Fibroblast of villous mesenchyme (primary cell): ENCODE measurements around the gene CEP126. TPM values are rescaled to one million over a fixed set of nuclear protein-coding genes. Genes with fewer than 3 reads are reported as not detected.

Experiments used
- DNase-seq: peaks from one replicate; pipeline ENCODE4 v3.0.0-alpha.2; 2010; ENCODE audit warnings: low read depth
- H3K4me3 ChIP-seq: 2 replicates; pipeline ENCODE4 v1.5.1; 2011; ENCODE audit warnings: low read depth, mild to moderate bottlenecking, low read length
- total RNA-seq: library from RNA; depleted of rRNA; stranded (reverse); fragments of >200 nt; gene quantifications from 2 replicates; pipeline ENCODE4 v1.2.3, GENCODE V29; 2012
- TF ChIP-seq, protein P1 (sequence below): IDR thresholded peaks from 2 replicates; pipeline ENCODE4 v1.5.1; 2012; ENCODE audit warnings: low read depth, mild to moderate bottlenecking, low read length; ENCODE audit not compliant: insufficient read depth

The CEP126 gene, protein sequence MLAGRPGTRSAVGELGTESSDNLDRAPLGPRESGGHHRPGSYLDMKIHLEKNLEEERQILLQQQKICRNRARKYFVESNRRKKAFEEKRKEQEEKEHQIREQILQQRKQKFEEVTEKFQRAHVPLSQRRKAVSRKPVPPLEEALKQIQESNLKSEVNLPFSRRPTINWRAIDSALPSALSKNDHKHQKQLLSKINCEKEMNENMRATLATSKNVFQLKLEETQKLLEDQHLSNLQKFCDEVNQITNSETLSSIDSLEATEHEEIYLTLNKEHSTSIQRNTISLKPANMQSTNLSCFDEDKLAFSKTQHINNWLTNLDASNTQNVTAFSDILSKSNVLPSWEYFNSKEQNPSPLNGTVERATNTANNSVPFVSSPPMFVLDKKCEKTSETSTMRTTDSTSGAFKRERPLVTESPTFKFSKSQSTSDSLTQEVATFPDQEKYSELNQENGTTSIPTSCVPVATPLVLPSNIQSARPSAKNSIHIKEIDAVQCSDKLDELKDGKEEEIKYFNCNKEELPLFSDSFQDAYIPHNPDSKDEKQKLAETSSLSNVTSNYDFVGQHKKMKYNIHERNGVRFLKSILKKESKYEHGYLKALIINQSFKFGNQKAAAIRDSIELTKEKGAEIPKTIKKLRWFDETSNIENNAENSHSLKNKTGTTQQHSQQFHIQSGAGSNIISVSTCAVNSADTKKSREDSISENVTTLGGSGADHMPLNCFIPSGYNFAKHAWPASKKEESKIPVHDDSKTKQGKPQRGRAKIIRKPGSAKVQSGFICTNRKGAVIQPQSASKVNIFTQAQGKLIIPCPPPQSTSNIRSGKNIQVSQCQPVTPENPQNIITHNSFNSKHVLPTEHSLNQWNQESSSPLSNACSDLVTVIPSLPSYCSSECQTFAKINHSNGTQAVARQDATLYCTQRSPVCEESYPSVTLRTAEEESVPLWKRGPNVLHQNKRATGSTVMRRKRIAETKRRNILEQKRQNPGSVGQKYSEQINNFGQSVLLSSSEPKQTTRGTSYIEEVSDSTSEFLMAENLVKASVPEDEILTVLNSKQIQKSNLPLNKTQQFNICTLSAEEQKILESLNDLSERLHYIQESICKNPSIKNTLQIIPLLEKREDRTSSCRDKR
- 0.97 and 2.2 TPM in 2 replicates for total RNA-seq

DNA sequence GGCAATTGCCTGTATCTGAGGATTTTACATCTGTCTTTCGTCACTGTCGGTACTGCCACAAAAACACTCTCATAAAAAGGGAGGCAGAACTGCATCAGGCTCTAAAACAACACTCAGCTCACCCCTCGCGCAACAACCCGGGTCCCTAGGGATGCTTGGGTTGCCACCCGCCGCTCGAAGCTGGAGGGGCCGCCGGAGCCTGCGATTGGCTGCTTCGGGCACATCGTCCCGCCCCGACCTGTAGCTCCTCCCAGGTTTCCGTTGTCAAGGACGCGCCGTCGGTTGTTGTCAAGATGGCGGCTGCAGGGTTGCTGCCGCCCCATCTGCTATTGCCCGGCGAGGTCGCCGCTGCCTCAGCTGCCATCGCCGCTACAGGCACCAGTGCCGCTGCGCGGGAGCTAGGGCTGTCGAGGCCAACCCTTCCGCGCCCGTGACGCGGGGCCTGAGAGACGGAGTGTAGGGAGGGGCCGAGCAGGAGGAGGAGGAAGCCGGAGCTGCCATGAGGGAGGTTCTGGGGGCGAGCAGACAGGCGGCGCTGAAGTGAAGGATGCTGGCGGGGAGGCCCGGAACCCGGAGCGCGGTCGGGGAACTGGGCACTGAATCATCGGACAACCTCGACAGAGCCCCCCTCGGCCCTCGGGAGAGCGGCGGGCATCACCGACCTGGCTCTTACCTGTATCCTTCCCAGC, at the start of gene CEP126:
TSS of gene CEP126 (plus strand) at position 273 of the 689 bp plus-strand sequence. CDS start at position 548, 275 bp downstream.
- TF ChIP-seq, protein P1, sequence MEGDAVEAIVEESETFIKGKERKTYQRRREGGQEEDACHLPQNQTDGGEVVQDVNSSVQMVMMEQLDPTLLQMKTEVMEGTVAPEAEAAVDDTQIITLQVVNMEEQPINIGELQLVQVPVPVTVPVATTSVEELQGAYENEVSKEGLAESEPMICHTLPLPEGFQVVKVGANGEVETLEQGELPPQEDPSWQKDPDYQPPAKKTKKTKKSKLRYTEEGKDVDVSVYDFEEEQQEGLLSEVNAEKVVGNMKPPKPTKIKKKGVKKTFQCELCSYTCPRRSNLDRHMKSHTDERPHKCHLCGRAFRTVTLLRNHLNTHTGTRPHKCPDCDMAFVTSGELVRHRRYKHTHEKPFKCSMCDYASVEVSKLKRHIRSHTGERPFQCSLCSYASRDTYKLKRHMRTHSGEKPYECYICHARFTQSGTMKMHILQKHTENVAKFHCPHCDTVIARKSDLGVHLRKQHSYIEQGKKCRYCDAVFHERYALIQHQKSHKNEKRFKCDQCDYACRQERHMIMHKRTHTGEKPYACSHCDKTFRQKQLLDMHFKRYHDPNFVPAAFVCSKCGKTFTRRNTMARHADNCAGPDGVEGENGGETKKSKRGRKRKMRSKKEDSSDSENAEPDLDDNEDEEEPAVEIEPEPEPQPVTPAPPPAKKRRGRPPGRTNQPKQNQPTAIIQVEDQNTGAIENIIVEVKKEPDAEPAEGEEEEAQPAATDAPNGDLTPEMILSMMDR, result peak; percentile 52
- H3K4me3 ChIP-seq, result peak within 1 kb of the TSS; percentile 85
- peak; percentile 95 for DNase-seq

DNA sequence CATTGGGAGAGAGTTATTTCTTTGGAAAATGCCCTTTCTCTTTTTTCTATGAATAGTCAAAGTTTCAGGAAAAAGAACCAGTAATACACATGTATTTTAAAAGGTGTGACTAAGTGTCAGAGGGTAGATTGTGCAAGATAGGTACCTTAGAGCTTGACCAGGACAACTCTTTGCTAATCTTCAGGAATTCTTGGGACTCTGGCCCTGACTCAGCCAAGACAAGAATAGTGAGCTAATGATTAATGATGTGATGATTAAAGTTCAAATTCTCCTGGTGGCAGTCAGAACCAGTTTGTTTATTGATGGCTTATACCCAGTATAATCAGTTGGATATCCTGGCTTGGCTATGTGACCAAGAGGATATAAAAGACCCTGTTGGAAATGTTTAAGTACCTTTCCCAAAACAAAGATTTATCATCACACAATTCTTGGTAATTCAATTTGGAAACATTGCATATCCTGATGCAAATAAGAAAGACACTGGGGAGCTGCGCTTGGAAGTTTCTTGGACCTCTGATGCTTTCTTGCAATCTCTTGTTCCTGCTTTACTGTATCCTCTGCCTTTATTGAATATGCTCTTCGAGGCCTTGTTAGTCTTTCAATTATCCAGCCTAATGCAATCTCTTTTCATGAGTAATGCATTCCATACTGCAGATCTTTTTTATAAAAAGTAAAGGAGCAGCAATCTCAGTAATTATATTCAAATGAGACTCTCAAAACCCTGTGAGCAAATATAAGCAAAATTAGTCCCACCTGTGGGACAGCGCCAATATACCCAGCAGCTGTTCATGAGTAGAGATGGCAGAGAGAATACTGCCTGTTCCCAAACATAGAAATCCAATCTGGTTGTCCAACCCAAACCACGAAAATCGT, 48.0 kb upstream of the CEP126 start:
- TF ChIP-seq, protein P1, result no peak
- no peak overlapping the region for H3K4me3 ChIP-seq
- DNase-seq, result peak; percentile 48

DNA sequence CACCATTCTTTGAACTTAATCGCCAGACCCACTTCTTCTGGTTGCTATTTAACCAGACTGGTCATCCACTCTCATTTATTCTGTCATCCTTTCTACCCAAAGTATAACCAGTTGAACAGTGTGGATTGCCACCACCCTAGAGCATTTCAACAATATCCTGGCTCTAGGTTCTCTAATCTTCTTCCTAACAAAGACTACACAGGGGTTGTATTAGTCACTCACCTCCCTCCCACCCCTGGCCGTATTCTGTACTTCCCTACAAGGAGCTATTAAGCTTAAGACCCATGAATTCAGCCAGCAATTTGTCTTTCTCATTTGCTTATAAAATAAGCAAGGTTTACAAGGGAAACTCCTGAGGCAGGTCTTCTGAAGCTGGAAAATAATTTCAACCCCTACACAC, 46.9 kb upstream of the CEP126 start:
- TF ChIP-seq, protein P1, result no peak
- H3K4me3 ChIP-seq, result no peak overlapping the region
- DNase-seq, result no peak

DNA sequence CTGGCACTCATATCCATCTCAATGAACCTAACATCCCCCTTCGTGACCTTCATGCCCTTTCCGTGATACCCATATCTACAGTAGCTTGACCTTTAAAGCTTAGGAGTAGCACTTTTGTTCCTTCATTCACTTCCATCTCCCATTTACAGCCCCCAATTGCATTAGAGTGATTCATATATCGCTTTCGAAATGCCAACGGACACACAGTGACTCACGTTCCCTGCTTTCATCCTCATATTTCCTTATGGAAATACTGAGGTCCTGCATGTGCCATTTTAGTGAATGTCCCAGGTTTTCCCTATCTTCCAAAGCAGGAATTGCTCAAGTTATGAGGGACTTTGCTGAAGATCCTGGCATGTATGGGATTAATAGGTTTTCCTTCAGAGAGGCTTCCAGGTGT, 44.3 kb upstream of the CEP126 start:
- DNase-seq, result peak; percentile 63
- TF ChIP-seq, protein P1, result no peak
- no peak overlapping the region for H3K4me3 ChIP-seq

DNA sequence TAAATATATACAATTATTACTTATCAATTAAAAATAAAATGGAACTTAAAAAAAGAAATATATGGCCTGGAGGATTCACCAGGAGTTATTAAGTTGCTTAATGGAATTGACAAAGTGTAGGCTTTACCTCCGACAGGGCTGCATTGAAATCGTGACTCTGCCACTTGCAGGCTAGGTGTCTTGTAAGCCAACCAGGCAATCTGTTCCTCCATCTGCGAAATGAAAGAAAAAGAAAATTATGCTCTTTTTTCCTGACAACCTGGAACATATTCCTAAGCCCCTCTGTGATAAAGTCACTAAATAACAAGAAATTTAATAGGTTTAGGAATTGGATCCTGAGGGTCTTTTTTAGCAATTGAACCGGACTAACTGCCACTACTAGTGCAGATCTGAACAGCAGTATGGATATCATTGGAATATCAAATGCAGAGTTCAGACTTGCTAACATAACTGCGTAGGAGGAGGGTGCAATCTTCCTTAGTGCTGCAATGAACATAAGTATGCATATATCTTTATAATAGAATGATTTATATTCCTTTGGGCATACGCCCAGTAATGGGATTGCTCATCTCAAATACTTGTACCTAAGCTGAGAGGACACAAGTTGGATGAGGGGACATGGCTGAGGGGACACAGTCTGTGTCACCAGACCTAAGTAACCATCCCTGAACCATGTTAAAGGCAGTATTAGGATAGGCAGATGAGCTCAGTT, 42.5 kb upstream of the CEP126 start:
- no peak overlapping the region for H3K4me3 ChIP-seq
- peak; percentile 37 for DNase-seq
- TF ChIP-seq, protein P1, result no peak
